CD4-positive, alpha-beta T cell treated with Interleukin-21 for 1 hour (primary cell): ENCODE measurements around the gene ADIG.

Source experiments
- DNase-seq: peaks from one replicate; pipeline ENCODE4 v3.0.0-alpha.2; 2020

ADIG gene

GRCh38 chr20:38581013-38581412, at the start of gene ADIG:
Gene ADIG (plus strand): TSS chr20:38581197. CDS start chr20:38581251, 54 bp downstream.
- no peak for DNase-seq

GRCh38 chr20:38534756-38535155, 46.2 kb upstream of the ADIG start:
- no peak for DNase-seq

GRCh38 chr20:38536310-38536709, 44.7 kb upstream of the ADIG start:
- DNase-seq = no peak

- DNase-seq = no peak
Observed at GRCh38 chr20:38537176-38537575, 43.8 kb upstream of the ADIG start.

GRCh38 chr20:38538789-38539188, 42.2 kb upstream of the ADIG start:
- DNase-seq = no peak

GRCh38 chr20:38543014-38543906, 37.7 kb upstream of the ADIG start:
- no peak for DNase-seq

- no peak for DNase-seq
Observed at GRCh38 chr20:38545771-38546170, 35.2 kb upstream of the ADIG start.

- DNase-seq = no peak
Observed at GRCh38 chr20:38547288-38548085, 33.5 kb upstream of the ADIG start.

- no peak for DNase-seq
Observed at GRCh38 chr20:38548356-38549083, 32.5 kb upstream of the ADIG start.

- peak; percentile 4 for DNase-seq
Observed at GRCh38 chr20:38550274-38550673, 30.7 kb upstream of the ADIG start.

GRCh38 chr20:38551056-38551626, 29.9 kb upstream of the ADIG start:
- DNase-seq = no peak

GRCh38 chr20:38554986-38555385, 26.0 kb upstream of the ADIG start:
- DNase-seq = no peak

GRCh38 chr20:38555395-38555794, 25.6 kb upstream of the ADIG start:
- DNase-seq = no peak

GRCh38 chr20:38557174-38557573, 23.8 kb upstream of the ADIG start:
- no peak for DNase-seq

GRCh38 chr20:38558596-38559360, 22.2 kb upstream of the ADIG start:
- no peak for DNase-seq

GRCh38 chr20:38559764-38560163, 21.2 kb upstream of the ADIG start:
- no peak for DNase-seq

GRCh38 chr20:38563802-38564431, 17.1 kb upstream of the ADIG start:
- no peak for DNase-seq

- no peak for DNase-seq
Observed at GRCh38 chr20:38564680-38565079, 16.3 kb upstream of the ADIG start.

GRCh38 chr20:38566036-38566598, 14.9 kb upstream of the ADIG start:
- no peak for DNase-seq

- DNase-seq = no peak
Observed at GRCh38 chr20:38569747-38570525, 11.1 kb upstream of the ADIG start.
